Measurements from ENCODE around the gene S100A10. TPM values are rescaled to one million over a fixed set of nuclear protein-coding genes. Genes with fewer than 3 reads are reported as not detected.

S100A10 gene
- total RNA-seq, 4 donors from 2014 or later: 127 to 351 (median 161) TPM

DNA sequence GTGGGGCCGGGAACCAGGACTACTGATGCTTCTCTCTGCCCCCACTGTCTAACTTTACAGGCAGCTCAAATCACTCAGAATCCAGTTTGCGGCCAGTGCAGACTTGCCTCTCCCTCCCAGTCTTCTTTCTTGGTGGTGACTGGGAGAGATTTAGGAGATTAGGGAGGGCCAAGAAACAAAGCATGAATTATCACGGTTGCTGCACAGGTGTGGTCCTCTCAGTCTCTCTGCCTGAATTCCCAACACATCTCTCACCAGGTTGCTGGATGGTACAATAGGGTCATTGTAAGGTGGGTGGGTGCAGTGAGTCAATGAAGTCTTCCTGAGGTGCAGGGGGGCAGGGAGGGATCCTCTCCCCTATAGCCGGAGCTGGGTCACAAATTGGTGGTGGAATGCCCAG, 30.6 kb upstream of the S100A10 start:
- TF ChIP-seq, protein P1, sequence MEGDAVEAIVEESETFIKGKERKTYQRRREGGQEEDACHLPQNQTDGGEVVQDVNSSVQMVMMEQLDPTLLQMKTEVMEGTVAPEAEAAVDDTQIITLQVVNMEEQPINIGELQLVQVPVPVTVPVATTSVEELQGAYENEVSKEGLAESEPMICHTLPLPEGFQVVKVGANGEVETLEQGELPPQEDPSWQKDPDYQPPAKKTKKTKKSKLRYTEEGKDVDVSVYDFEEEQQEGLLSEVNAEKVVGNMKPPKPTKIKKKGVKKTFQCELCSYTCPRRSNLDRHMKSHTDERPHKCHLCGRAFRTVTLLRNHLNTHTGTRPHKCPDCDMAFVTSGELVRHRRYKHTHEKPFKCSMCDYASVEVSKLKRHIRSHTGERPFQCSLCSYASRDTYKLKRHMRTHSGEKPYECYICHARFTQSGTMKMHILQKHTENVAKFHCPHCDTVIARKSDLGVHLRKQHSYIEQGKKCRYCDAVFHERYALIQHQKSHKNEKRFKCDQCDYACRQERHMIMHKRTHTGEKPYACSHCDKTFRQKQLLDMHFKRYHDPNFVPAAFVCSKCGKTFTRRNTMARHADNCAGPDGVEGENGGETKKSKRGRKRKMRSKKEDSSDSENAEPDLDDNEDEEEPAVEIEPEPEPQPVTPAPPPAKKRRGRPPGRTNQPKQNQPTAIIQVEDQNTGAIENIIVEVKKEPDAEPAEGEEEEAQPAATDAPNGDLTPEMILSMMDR (IDR thresholded peaks at IDR 0.05): no peak
- DNase-seq (ENCODE audit: low spot score): no peak
- ATAC-seq (ENCODE audit: low FRiP score): no peak

DNA sequence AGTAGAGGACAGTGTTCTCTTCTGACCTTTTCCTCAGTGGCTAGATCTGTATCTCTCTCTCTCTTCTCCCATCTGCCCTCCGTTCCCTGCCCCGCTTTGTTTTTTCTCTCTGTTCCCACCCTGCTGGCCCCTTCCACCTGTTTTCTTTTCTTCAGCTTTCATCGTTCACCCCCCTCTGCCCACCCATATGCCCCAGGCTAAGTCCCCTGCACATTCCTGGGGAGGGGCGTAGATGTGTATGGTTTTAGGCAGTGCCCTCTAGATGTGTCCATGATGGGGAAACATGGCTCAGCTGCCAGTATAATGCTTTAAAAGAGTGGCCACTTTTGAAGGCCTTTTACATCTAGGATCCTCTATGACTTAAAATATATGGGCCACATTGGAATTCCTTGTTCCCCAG, 29.6 kb upstream of the S100A10 start:
- TF ChIP-seq, protein P1 (IDR thresholded peaks at IDR 0.05): no peak
- ATAC-seq (ENCODE audit: low FRiP score) (no peak), DNase-seq (ENCODE audit: low spot score) (no peak)

DNA sequence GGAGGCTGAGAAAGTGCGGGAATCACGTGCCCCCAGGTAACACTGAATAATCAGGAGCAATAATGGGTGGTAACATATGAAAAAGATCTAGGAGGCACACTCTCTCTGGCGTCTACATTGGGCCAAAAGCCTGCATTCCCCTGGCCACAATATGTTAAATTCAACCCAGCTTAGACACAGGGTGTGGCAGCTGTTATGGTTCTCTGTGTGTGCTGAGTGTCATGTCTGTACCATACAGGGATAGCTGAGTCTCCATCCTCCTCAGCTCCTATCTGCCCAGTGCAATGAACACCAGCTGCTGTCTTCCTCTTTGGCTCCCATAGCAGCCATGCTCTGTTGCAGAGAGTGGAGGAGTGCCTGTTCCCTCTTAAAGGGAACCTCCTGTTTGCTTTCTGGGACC, 28.8 kb upstream of the S100A10 start:
- no peak for DNase-seq (ENCODE audit: low spot score)
- TF ChIP-seq, protein P1 (IDR thresholded peaks at IDR 0.05): no peak
- no peak for ATAC-seq (ENCODE audit: low FRiP score)

DNA sequence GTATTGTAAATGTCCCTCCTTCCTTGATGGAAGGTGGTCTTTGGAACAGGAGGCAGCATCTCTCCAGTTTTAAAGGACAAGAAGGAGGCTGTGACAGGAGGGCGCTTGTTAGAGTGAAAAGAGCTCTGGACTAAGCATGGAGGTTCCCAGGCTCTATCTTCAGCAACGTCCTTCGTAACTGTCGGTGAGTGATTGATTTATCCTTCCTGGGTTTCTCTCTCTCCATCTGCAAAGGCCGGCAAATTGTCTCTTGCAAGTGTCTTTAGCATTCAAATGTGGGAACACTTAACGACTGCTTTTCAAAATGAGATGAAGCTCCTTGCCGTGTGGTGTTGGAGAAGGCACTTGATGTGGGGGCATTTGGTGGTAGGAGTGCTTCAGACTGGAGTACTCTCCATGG, 27.9 kb upstream of the S100A10 start:
- ATAC-seq (ENCODE audit: low FRiP score): no peak
- TF ChIP-seq, protein P1 (IDR thresholded peaks at IDR 0.05): no peak
- no peak for DNase-seq (ENCODE audit: low spot score)

DNA sequence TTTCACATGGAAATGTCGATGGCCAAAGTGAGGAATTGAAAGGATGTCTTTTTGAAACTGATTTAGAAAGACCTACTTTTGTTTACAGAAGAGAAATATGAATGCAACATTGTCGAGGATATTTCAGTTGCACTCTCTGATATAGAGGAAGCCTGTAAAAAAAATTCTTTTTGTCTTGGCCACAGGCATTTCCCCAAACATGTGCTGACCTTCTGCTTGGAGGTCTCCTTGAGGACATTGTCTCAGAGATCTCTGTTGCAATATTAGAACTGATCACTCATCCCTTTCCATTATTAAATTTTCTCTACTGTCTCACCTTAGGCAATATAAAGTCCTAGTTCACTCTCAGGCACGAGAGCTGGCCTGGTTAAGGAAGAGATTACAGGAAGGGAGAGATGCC, 27.2 kb upstream of the S100A10 start:
- no peak for DNase-seq (ENCODE audit: low spot score)
- TF ChIP-seq, protein P1 (IDR thresholded peaks at IDR 0.05): no peak
- no peak for ATAC-seq (ENCODE audit: low FRiP score)

DNA sequence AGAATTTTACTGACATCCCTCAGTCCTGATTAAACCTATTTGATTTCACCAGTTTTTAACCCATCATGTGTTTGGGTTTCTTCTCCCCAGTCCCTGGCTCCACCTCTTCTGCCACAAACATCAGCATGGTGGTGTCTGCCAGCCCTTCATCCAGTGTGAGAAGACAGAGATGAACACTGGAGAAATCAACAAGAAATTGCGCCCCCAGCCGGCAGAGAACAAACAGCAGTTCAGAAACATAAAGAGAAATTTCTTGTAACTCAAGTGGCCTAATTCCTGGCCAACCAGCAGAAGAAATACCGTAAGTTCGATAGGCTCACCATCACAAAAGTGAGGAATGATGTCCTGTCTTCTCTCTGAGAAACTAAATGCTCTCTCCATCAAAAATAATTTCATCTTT, 24.9 kb upstream of the S100A10 start:
- ATAC-seq (ENCODE audit: low FRiP score) (no peak), DNase-seq (ENCODE audit: low spot score) (no peak)
- TF ChIP-seq, protein P1 (IDR thresholded peaks at IDR 0.05): no peak

DNA sequence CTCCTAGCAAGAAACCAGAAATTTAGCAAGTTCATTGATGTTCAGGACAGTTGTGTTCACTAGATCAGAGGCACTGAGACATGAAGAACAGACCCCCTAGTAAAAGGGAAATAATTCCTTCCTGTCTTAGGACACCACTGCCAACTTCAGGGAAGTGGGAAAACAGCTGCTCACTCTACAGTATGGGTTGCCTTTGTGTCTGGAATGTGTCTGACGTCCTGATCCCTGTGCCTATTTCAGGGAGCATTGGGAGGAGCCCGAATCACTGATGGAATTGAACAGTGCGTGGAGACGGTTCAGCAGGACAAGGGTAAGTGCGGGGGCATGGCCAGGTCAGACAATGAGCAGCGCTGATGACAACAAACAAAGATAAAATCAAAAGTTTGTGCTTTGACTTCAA, 22.1 kb upstream of the S100A10 start:
- no peak for DNase-seq (ENCODE audit: low spot score)
- TF ChIP-seq, protein P1 (IDR thresholded peaks at IDR 0.05): no peak
- no peak for ATAC-seq (ENCODE audit: low FRiP score)
